LHCN-M2 (cell line): Measurements from ENCODE around the gene BCL6B. TPM values are rescaled to one million over a fixed set of nuclear protein-coding genes. Genes with fewer than 3 reads are reported as not detected.

ENCODE experiments used
- DNase-seq: peaks from one replicate; pipeline ENCODE4 v3.0.0-alpha.2; 2012; ENCODE audit warnings: low read depth
- total RNA-seq: library from RNA; depleted of rRNA; stranded (reverse); fragments of >200 nt; gene quantifications from 2 replicates; pipeline ENCODE4 v1.2.3, GENCODE V29; 2014

BCL6B gene
- total RNA-seq, 1 experiment from 2014 or later, result not detected

- no peak for DNase-seq
Observed at GRCh38 chr17:7007143-7007542, 15.7 kb upstream of the BCL6B start.

- DNase-seq, result no peak
Observed at GRCh38 chr17:7010523-7010922, 12.3 kb upstream of the BCL6B start.

GRCh38 chr17:7011415-7011814, 11.4 kb upstream of the BCL6B start:
- no peak for DNase-seq

- no peak for DNase-seq
Observed at GRCh38 chr17:7011942-7012254, 11.0 kb upstream of the BCL6B start.

GRCh38 chr17:7014261-7014994, 8.4 kb upstream of the BCL6B start:
- DNase-seq, result peak; percentile 95

GRCh38 chr17:7014995-7015958, 7.6 kb upstream of the BCL6B start:
- DNase-seq, result peak; percentile 47

- no peak for DNase-seq
Observed at GRCh38 chr17:7016418-7016817, 6.4 kb upstream of the BCL6B start.

GRCh38 chr17:7016886-7017826, 5.7 kb upstream of the BCL6B start:
- no peak for DNase-seq

- no peak for DNase-seq
Observed at GRCh38 chr17:7017827-7018200, 5.0 kb upstream of the BCL6B start.

GRCh38 chr17:7018331-7018964, 4.4 kb upstream of the BCL6B start:
- no peak for DNase-seq

GRCh38 chr17:7019367-7019766, 3.5 kb upstream of the BCL6B start:
- no peak for DNase-seq

GRCh38 chr17:7019839-7020519, 2.9 kb upstream of the BCL6B start:
- DNase-seq, result peak; percentile 41

GRCh38 chr17:7020894-7021664, 1.8 kb upstream of the BCL6B start:
- no peak for DNase-seq

- peak; percentile 57 for DNase-seq
Observed at GRCh38 chr17:7021993-7022778, 664 bp upstream of the BCL6B start.

GRCh38 chr17:7023576-7024401, 939 bp downstream of the BCL6B start:
- DNase-seq, result peak; percentile 60

GRCh38 chr17:7024402-7024785, 1.5 kb downstream of the BCL6B start:
- DNase-seq, result no peak

- DNase-seq, result no peak
Observed at GRCh38 chr17:7025245-7025644, 2.4 kb downstream of the BCL6B start.

- no peak for DNase-seq
Observed at GRCh38 chr17:7026471-7027115, 3.7 kb downstream of the BCL6B start.
